NCI-H2107 (cell line): ENCODE data around the gene LRRC4C.

Experiments
- DNase-seq: peaks from one replicate; lab custom pipeline; 2025; lab: John Stamatoyannopoulos, UW

LRRC4C gene

DNA sequence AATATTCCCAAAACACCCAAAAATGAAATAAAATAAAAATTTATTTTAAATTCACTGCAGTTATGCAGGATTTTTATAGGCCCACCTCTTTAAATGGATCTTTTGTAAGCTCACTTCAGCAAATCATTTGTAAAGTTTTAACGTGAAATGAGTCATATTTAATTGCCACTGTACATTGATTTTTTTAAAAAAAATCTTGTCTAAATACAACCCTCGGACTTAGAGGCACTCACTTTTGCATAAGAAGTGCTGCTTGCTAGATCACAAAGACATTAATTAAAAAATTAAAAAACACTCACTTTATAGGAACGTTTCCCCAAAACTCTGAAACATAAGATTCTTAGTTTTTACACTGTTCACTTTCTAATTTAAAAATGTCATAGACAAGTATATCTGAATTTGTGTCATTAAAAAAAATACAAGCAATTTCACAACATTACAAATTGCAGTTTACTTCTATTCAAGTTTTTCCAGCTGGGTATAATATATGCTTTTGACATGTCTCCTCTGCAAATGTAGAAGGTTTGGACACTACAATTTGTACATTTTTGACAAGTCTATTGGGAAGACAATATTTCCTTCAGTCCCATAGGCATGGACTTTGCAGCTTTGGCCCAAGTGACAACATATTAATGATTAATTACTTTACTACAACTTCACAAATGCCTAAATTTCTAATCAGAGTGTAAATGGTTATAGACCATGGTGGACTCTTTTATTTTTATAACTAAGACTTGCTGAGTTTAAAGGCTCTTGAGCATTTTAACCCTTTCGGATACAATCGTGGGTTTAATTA, 1088.4 kb downstream of the LRRC4C start:
- DNase-seq: no peak

GRCh38 chr11:40360206-40360798, 1099.2 kb downstream of the LRRC4C start:
- no peak for DNase-seq

- DNase-seq: no peak
Observed at GRCh38 chr11:40354121-40354520, 1105.3 kb downstream of the LRRC4C start.

DNA sequence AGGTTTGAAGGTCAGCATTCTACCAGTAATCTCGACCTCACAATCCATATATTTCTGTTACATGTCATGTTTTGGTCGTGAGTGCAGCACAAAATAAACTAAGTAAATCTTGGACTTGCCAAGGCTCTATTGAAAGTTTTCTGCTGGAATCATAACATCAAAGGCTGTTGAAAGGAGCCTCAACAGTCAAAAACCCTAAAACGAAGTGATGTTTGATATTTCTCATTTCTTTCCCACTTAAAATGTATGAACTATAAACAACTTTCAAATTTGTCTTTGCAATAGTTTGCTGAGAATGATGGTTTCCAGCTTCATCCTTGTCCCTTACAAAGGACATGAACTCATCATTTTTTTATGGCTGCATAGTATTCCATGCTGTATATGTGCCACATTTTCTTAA, 1118.5 kb downstream of the LRRC4C start:
- no peak for DNase-seq

DNA sequence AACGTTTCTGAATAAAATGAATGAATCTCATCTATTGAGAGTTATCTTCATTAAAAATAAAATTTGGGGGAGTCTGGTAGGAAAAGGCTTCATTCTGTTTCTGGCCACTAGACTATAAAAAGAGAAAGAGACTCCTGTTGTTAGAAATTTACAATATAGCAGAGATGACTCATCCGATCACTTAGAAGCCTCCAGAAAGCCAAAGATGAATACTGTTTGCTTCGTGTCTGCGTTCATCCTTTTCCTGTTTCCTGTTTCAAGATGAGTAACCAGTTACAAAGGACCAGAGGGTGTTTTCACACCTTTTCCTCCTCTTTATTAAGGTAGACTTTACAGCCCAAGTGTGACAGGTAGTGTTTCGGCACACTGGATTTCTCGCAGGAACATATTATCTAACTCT, 1120.7 kb downstream of the LRRC4C start:
- DNase-seq: no peak

- DNase-seq: no peak
Observed at GRCh38 chr11:40338062-40338461, 1121.4 kb downstream of the LRRC4C start.

GRCh38 chr11:40337118-40337517, 1122.3 kb downstream of the LRRC4C start:
- DNase-seq: no peak

- DNase-seq: no peak
Observed at GRCh38 chr11:40328890-40329614, 1130.4 kb downstream of the LRRC4C start.

- DNase-seq: no peak
Observed at GRCh38 chr11:40323241-40323640, 1136.2 kb downstream of the LRRC4C start.

GRCh38 chr11:40321537-40321936, 1137.9 kb downstream of the LRRC4C start:
- no peak for DNase-seq

GRCh38 chr11:40316171-40316570, 1143.3 kb downstream of the LRRC4C start:
- no peak for DNase-seq

GRCh38 chr11:40315122-40315521, 1144.3 kb downstream of the LRRC4C start:
- DNase-seq: no peak

DNA sequence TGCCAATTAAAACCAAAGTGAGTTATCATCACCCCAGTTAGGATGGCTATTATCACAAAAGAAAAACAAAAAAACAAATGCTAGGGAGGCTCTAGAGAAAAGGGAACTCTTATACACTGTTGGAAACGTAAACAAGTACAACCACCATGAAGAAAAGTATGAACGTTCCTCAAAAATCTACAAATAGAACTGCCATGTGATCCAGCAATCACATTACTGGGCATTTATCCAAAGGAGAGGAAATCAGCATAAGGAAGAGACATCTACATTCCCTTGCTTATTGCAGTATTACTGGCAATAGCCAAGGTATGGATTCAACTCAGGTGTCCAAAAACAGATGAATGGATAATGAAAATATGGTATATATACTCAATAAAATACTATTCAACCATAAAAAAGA, 1145.1 kb downstream of the LRRC4C start:
- no peak for DNase-seq

GRCh38 chr11:40306938-40307548, 1152.4 kb downstream of the LRRC4C start:
- DNase-seq: no peak

DNA sequence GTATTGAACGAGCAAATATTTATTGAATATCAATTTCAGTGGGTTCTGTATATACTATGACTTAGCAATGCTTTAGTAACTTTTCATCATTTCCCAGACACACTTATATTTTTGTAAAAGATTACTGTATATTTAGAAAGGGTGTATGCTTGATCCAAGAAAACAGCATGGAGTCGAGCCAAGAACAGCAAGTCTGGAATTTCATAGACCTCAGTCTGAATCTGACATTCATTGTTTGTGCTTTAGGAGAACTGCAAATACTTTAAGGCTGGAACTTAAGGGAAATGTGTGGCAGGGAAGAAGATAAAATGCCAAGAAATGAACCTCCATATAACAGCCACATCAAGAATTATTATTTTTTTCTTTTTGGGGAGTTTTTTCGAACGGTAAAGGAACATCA, 1156.8 kb downstream of the LRRC4C start:
- no peak for DNase-seq

- no peak for DNase-seq
Observed at GRCh38 chr11:40295466-40295865, 1164.0 kb downstream of the LRRC4C start.

GRCh38 chr11:40294741-40295140, 1164.7 kb downstream of the LRRC4C start:
- DNase-seq: no peak

GRCh38 chr11:40294349-40294735, 1165.1 kb downstream of the LRRC4C start:
- DNase-seq: no peak

DNA sequence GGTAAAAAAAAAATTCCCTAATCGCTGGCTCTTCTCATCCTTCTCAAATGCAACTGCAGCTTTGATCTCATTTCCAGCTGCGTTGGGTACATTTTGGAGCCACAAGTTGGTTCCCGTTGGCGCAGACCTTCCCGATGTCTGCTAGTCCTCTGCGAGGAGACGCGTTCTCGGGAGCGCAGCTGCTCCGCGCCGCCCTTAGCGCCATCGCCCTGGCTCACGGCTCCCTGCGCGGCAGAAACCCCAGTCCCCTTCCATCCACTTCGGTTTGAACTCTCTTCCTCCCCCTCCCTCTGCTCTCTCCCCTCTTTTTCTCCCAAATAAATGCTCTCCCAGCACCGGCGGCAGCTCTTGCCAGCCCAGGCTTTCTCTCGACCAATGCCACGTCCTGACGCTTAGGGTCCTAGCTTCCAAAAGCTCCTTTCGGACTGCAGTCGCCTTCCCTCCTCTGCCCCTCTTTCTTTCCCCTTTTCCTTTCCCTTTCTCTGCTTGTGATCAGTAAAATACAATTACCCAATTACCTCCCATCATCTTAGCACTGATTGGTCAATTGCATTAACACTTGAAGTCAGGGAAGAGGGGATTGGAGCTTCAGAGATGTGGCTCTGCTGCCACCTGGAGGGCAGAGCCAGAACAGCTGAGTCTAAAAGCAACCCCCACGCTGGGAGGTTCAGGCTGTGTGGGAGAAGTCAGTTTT, 1165.7 kb downstream of the LRRC4C start:
- DNase-seq: no peak

DNA sequence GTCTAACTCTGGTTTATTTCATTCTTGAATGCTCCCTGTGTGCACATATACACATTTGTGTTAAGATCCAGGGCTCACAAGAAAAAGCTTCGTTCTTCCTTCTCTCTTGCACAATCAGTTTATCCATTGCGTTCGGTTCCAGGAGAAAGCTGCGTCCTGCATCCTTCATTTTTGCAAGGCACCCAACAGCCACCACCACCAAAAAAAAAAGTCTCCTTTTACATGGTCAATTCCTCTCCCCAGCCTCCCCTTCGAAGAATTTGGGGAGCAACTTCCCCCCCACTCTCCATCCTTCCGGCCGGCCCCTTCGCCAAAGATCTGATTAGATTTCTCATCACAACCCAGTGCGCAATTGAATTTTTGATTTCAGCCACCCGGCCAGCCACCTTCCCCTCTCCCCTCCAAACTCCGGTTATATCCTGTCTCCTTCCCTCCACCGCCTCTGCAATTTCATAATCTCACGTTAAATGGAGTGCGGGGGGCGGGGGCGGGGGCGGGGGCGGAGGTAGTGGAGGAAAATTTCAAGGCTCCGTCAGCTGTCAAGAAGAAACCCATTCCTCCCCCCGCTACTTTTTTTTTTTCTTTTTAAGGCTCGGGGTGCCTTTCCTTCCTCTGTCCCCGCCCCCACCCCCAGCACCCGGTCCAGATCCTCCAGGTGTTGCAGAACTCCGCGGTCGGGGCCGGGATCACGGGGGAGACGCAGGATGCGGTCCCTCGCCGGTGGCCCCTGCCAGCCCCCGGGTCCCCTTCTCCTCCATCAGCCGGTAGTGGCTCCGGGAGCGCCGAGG, 1166.5 kb downstream of the LRRC4C start:
- no peak for DNase-seq

- no peak for DNase-seq
Observed at GRCh38 chr11:40291741-40292140, 1167.7 kb downstream of the LRRC4C start.
